GM19463 (cell line): ENCODE data around the gene KIAA0930.

Experiments used
- ATAC-seq: cut with Tn5 transposase; IDR thresholded peaks from one replicate; pipeline ENCODE4 v1.9.1; 2021; ENCODE audit warnings: mild to moderate bottlenecking, moderate library complexity; ENCODE audit not compliant: unreplicated experiment

Gene KIAA0930

GRCh38 chr22:45185718-45186514 lies 54.8 kb downstream of the KIAA0930 start:
- no peak for ATAC-seq

GRCh38 chr22:45183974-45184373 lies 56.7 kb downstream of the KIAA0930 start:
- no peak for ATAC-seq

GRCh38 chr22:45181766-45182165 lies 58.9 kb downstream of the KIAA0930 start:
- no peak for ATAC-seq

GRCh38 chr22:45181240-45181639 lies 59.5 kb downstream of the KIAA0930 start:
- ATAC-seq, result no peak

GRCh38 chr22:45180146-45180679 lies 60.5 kb downstream of the KIAA0930 start:
- ATAC-seq, result no peak

- ATAC-seq, result no peak
Observed at GRCh38 chr22:45179276-45180049, 61.2 kb downstream of the KIAA0930 start.

GRCh38 chr22:45172881-45173585 lies 67.7 kb downstream of the KIAA0930 start:
- ATAC-seq, result no peak

- ATAC-seq, result no peak
Observed at GRCh38 chr22:45171830-45172229, 68.9 kb downstream of the KIAA0930 start.

- ATAC-seq, result no peak
Observed at GRCh38 chr22:45169591-45170466, 70.9 kb downstream of the KIAA0930 start.

GRCh38 chr22:45166932-45167331 lies 73.8 kb downstream of the KIAA0930 start:
- ATAC-seq, result no peak

GRCh38 chr22:45164270-45165088 lies 76.2 kb downstream of the KIAA0930 start:
- peak; percentile 9 for ATAC-seq

GRCh38 chr22:45163451-45164269 lies 77.0 kb downstream of the KIAA0930 start, which contains the start of gene NUP50:
Gene NUP50 (plus strand): TSS chr22:45163925. CDS start chr22:45168178, 4,253 bp downstream.
- peak; percentile 80 for ATAC-seq

GRCh38 chr22:45163099-45163450 lies 77.6 kb downstream of the KIAA0930 start:
- no peak for ATAC-seq

- no peak for ATAC-seq
Observed at GRCh38 chr22:45162531-45162930, 78.2 kb downstream of the KIAA0930 start.

GRCh38 chr22:45159652-45160462 lies 80.8 kb downstream of the KIAA0930 start:
- ATAC-seq, result no peak

- no peak for ATAC-seq
Observed at GRCh38 chr22:45157907-45158306, 82.8 kb downstream of the KIAA0930 start.

GRCh38 chr22:45155050-45155840 lies 85.4 kb downstream of the KIAA0930 start:
- ATAC-seq, result no peak
